ENCODE results near the gene LKAAEAR1. TPM values are rescaled to one million over a fixed set of nuclear protein-coding genes. Genes with fewer than 3 reads are reported as not detected.
A peak's percentile ranks its signal among the peaks of the same experiment; 100 is the strongest.

The LKAAEAR1 gene
- total RNA-seq, 1 donor = 5.7 TPM

DNA sequence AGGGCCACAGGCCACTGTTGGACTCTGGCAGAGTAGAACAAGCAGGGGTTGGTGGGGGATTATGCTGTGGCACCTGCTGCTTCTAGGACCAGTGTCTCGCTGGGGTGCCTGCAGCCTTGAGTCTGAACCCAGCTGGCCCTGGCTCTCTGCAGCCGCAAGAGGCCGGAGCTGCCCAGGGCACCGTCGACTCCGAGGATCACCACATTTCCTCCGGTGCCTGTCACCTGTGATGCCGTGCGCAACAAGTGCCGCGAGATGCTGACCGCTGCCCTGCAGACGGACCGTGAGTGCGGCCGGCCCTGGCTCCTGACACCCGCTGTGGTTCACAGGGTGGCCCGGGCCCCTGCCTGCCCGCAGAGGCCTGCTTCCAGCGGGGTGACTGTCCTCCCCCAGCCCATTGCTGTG lies 15.0 kb downstream of the LKAAEAR1 start:
- DNase-seq (ENCODE audit: low read depth in 2 of 3, low spot score in 2 of 3) = no peak

- peak in 1 of 3 donors; percentile 60 for DNase-seq (ENCODE audit: low read depth in 2 of 3, low spot score in 2 of 3)
Observed at GRCh38 chr20:64068386-64069208, 15.6 kb downstream of the LKAAEAR1 start.

- DNase-seq (ENCODE audit: low read depth in 2 of 3, low spot score in 2 of 3) = no peak
Observed at GRCh38 chr20:64067733-64068307, 16.4 kb downstream of the LKAAEAR1 start.

DNA sequence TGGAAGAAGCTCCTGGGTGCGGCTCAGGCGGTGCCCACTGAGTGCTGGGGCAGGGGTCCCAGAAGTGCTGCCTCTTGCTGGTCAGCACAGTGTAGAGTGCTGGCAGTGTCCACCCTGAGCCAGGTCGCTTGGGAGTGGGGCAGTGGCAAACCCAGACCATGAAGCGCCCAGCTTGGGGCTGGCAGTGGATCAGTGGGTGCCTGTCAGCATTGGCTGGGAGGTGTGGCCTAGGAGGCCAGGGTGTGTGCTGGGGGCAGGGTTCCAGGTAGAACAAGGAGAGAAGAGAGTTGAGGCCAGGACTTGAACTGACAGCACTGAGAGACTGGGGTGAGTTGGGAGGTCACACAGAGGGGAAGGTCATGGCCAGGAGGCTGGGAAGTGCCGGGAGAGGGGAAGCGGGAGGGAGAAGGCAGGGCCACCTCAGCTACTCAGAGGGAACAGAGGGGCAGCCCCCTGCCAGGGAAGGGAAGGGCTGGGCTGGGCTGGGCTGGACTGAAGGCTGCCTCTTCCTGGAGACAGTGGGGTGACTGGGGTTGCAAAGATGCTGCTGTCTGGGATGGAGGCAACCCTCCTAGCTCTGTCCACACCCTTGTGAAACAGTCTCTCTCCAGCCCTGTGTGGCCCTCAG lies 17.1 kb downstream of the LKAAEAR1 start:
- DNase-seq (ENCODE audit: low read depth in 2 of 3, low spot score in 2 of 3) = no peak

- peak in 1 of 3 donors; percentile 52 for DNase-seq (ENCODE audit: low read depth in 2 of 3, low spot score in 2 of 3)
Observed at GRCh38 chr20:64065974-64066343, 18.2 kb downstream of the LKAAEAR1 start.

DNA sequence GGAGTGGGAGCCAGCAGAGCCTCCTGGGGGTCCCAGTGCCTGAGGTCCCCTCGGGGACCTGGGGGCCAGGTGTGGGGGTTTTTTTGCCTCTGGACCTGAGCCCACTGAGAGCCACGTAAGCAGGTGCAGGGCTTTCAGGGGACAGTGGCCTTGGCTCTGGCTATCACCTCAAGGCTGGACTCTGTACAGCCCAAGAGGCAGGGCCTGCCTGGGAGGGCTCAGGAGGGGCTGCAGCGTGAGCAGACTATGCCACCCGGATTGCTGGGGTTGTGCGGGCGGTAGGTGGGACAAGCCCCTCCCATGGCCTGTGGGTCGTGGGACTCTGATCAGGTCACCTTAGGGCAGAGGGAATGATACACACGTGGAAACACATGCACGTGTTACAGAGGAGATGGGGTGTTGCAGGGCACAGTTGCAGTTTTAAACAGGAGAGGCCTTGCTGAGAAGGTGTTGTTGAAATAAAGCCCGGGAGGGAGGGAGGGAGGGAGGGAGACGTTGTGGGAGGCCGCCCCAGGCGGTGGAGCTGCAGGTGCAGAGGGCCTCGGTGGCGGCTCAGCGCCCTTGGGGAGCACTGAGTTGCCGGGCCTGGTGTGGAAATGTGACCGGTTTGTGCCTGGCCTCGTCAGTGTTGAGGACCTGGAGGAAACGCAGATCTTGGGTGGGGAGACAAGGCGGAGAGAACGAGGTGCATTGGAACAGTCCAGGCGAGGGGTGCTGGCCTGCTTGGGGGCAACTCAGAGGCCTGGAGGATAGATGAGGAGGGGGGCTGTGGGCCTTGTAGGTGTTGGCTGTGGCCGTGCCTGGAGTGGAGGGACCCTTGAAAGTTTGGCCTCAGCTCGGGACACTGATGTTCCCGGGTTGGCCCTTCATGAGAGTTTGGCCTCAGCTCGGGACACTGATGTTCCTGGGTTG lies 18.9 kb downstream of the LKAAEAR1 start:
- no peak for DNase-seq (ENCODE audit: low read depth in 2 of 3, low spot score in 2 of 3)

DNA sequence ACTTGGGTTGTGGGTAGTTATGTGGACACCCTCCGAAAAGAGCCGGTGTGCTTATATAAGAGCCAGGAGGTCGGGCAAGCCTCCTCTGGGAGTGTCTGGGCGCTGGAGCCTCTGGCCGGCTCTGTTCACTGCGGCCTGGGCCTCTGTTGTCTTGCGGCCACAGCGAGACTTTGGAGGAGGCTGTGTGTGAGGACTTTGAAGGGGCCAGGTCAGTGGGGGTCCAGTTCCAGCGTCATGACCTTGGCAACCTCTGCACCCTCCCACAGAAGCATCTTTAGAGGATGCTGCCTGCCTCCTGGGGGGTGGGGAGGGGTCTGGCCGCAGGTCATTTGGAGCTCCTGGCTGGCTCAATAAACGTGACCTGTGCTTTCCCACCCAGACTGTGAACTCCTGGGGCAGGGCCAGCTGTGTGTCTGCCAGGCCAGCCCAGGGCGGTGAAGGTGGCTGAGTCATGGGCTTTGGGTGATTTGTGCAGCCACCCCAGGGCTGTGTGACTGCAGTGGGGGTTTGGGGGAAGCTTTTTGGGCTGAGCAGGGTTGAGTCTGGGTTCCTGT lies 20.0 kb downstream of the LKAAEAR1 start:
- DNase-seq (ENCODE audit: low read depth in 2 of 3, low spot score in 2 of 3) = no peak

DNA sequence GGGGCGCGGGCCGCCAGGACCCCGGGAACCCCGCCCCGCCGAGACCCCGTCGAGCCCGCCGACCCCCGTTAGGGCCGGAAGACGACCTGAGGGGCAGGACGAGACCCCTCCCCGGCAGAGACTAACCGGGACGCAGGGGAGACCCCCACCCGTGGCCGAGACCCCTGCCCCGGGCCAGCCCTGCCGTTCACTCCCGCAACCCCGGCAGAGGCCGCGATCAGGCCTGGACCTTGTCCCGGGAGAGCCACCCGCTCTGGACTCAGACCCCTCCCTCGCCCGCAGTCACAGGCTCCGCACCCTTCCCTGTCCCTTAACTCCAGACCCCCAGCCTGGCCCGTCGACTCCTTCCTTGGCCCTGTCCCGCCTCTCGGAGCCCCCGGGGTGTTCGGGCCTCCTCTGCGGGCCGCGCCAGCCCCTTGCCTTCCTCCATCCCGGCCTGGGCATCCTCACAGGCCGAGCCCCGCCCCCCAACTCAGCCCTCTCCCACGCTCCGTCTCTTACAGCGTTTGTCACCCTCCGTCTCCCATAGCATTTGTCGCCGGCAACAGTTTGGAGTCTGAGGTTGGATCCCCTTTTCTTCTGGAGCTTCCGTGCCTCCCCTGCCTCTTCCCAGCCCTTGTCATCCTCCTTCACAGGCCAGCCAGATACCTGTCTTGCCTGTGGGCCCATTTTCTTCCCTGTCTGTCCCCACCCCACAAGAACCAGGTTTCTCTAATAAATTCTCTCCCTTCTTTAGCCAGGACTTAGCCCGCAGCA lies 20.6 kb downstream of the LKAAEAR1 start:
- DNase-seq (ENCODE audit: low read depth in 2 of 3, low spot score in 2 of 3) = no peak

- DNase-seq (ENCODE audit: low read depth in 2 of 3, low spot score in 2 of 3) = peak; percentile 77 to 94 (median 92)
Observed at GRCh38 chr20:64062596-64063388, 21.4 kb downstream of the LKAAEAR1 start, which contains the start of gene TCEA2. Gene TCEA2, plus strand, starts transcription at chr20:64063198. Its CDS starts 115 bp downstream, at chr20:64063313.

DNA sequence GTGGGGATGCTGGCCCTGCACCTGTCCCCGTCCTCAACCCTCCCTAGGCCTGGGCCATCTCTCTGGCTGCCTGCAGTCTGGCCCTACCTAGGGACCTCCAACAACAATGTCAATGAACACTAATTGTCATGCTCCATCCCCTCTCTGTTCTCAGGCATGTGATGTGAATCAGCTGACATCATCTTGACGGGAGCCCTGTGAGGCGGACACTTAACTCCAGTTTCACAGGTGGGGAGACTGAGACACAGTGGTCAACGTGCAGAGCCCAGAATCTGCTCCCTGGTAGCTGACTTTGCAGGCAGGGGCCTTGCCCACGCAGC lies 22.0 kb downstream of the LKAAEAR1 start:
- no peak for DNase-seq (ENCODE audit: low read depth in 2 of 3, low spot score in 2 of 3)

DNA sequence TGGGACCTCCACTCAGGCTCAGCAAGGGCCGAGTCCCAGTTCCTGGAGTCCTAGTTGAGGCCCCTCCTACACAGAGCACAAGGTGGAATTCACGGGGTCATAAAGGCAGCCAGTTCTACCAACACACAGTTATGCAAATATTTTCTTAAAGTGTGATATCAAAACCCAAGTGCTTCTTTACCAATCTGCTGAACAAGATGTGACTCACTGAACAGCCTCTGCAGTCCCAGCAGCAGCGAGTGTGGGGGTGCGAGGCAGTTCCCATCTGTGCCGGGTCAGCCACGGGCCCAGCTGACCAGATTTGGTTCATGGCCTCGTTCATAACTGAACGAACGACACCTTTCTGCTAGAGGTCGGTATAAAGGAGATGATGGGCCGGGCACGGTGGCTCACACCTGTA lies 25.7 kb downstream of the LKAAEAR1 start:
- DNase-seq (ENCODE audit: low read depth in 2 of 3, low spot score in 2 of 3) = no peak

DNA sequence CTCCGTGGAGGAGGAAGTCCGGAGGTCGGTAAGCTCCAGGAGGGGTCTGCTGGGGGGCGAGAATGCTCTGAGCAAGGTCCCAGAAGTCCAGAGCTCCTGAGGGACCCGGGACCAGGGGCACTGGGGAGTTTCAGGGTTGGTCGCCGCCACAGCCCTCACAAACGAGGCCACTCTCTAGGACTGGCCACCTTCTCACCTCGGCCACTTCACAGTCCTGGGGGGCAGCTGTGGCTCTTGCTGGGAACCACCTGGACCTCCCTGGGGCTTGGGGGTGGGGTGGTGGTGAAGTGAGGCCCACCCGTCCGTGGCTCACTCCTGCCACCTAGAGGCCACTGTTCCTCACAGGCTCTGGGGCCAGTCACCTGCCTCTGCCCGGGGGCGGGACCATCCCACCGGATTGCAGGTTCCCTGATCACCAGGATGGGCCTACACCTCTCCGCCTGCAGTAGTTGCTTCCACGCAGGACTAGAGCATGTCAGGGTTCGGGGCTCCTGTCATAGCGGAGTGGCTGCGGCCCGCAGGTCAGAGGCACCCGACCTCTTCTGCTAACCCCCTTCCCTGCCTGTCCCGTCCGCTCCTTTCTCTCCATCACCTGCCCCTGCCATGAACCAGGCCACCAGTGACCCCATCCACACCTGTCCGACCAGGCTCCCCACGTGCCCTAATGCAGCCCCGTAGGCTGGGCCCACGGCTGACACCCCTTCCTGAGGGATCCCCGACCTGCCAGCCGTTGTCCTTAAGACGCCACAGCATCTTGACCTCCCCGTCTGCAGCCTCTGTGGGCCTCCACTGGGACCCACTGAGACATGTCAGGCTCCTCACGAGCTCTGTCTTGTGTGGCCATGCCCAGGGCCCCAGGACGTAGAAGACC lies 26.3 kb downstream of the LKAAEAR1 start:
- peak; percentile 54 to 76 (median 68) for DNase-seq (ENCODE audit: low read depth in 2 of 3, low spot score in 2 of 3)

GRCh38 chr20:64056889-64057627 lies 27.1 kb downstream of the LKAAEAR1 start:
- DNase-seq (ENCODE audit: low read depth in 2 of 3, low spot score in 2 of 3) = peak in 1 of 3 donors; percentile 34

DNA sequence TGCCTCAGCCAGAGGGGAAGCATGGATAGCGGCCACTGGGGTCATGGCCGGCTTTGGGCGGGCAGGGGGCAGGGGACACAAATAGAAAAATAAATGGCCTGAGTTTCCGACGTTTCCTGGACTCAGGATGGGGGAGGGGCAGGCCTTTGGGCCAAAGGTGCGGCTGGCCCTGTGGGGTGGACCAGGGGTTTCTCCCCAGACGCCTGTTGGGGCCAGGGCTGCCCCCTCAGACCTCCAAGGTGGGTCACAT lies 27.6 kb downstream of the LKAAEAR1 start:
- DNase-seq (ENCODE audit: low read depth in 2 of 3, low spot score in 2 of 3) = no peak

DNA sequence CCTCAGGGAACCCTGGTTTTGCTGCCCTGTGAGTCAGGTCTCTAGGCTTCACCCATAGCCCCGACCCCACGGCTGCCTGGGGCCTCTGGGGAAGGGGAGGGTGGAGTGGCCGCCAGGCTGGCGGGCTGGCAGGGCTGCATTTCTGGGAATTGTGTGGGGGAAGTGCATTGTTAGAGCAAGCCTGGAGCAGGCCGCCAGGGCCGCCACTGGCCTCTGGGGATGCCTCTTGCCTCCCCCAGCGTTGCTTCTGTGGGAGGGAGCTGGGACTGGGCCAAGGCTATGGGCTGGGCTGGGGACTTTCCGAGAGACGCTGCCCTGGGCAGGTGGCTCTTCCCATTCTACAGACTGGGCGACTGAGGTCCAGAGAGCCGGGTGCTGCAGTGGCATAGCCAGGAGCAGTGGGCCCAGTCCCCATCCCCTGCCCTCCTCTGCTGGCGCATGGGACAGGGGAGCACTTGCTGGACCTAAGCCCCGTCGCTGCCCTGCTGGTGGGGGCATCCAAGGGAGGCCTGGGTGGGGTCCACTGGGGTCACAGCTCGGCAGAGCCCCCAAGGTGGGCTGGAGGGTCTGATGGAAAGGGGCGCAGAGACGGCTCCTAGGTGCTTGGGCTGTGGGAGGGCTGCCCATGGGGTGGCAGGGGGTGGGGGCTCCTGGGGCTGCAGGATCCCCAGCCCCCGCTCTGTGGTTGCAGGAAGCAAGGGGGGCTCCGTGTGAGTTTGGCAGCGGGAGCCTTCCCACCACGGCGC lies 28.1 kb downstream of the LKAAEAR1 start:
- no peak for DNase-seq (ENCODE audit: low read depth in 2 of 3, low spot score in 2 of 3)

DNA sequence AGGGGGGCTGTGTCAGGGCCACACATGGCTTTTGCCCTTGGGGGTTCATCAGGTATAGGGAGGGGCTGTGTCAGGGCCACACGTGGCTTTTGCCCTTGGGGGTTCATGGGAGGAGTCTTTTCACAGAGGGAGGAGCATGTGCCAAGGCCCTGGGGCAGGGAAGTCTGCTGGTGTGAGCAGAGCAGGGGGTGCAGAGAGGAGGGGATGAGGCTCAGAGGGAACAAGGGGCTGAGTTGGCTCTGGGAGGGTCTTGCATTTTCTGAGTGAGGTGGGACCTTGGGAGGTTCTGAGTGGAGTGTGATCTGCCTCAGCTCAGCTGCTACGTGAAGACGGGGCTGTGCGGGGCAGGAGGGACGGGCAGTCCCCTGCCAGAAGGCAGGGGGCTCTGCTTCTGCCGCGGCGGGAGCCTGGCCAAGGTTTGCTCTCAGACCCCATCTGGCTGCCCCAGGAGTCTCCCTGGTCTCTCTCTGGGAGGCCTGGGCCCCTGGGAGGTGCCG lies 28.8 kb downstream of the LKAAEAR1 start:
- no peak for DNase-seq (ENCODE audit: low read depth in 2 of 3, low spot score in 2 of 3)
